ENCODE data around the gene GRIK4.

GRCh38 chr11:120484722-120485121 is 26.8 kb upstream of the GRIK4 start:
- TF ChIP-seq CTCF (conservative IDR thresholded peaks at IDR 0.05) (no peak), EZH2 (IDR thresholded peaks at IDR 0.05; ENCODE audit: low read depth) (no peak)
